SK-N-SH (cell line): ENCODE data around the gene LIPH. TPM values are rescaled to one million over a fixed set of nuclear protein-coding genes. Genes with fewer than 3 reads are reported as not detected.

Experiments used
- CTCF ChIA-PET: fragments of 300-600, 350-600 bp; formaldehyde crosslinking; extraction: SDS; loops from one replicate; lab custom pipeline; 2021; lab: Yijun Ruan, JAX
- POLR2A ChIA-PET: fragments of 350-600 bp; sonication (Branson Sonifier 250); formaldehyde crosslinking; extraction: SDS; loops from one replicate; lab custom pipeline; 2020; ENCODE audit warnings: antibody characterized with exemption, inconsistent platforms; lab: Yijun Ruan, JAX
- DNase-seq: peaks from one replicate; pipeline ENCODE4 v3.0.0; 2012
- H2AFZ ChIP-seq: fragments of 200-600 bp; sonication (generic); 2 replicates; pipeline ENCODE4 v1.8.1; 2016; ENCODE audit warnings: antibody characterized with exemption, mild to moderate bottlenecking, low read depth
- H3F3A ChIP-seq: fragments of 200-600 bp; sonication (generic); replicated peaks from 2 replicates; pipeline ENCODE3; 2016; ENCODE audit warnings: antibody characterized with exemption, mild to moderate bottlenecking; ENCODE audit not compliant: insufficient read depth
- H3K27ac ChIP-seq, 2 experiments: fragments of 200-500 bp in 1 of 2; fragments of 200-600 bp in 1 of 2; sonication (Bioruptor generic) in 1 of 2; sonication (generic), shearing (Covaris generic) in 1 of 2; 2 replicates each; pipeline versions ENCODE4 v1.5.1 to v1.6.1; 2014 to 2016; ENCODE audit warnings: low read depth in 2 of 2, inconsistent platforms in 1 of 2, low read length in 1 of 2, mild to moderate bottlenecking in 1 of 2, mixed read lengths in 1 of 2
- H3K27me3 ChIP-seq: fragments of 200-600 bp; sonication (generic), shearing (Covaris generic); 2 replicates; pipeline ENCODE4 v1.6.1; 2016; ENCODE audit warnings: mixed run types; ENCODE audit not compliant: insufficient read depth
- H3K36me3 ChIP-seq, 2 experiments: fragments of 200-500 bp in 1 of 2; fragments of 200-600 bp in 1 of 2; sonication (Bioruptor generic) in 1 of 2; sonication (generic) in 1 of 2; replicated peaks in 1 of 2; 2 replicates each; pipeline versions ENCODE3 to v1.5.1; 2014 to 2016; ENCODE audit warnings: low read length in 1 of 2, mild to moderate bottlenecking in 1 of 2; ENCODE audit not compliant: insufficient read depth in 2 of 2, control insufficient read depth in 1 of 2
- H3K4me1 ChIP-seq, 2 experiments: fragments of 200-500 bp in 1 of 2; fragments of 200-600 bp in 1 of 2; sonication (Bioruptor generic) in 1 of 2; sonication (generic), shearing (Covaris generic) in 1 of 2; 2 replicates each; pipeline versions ENCODE4 v1.5.1 to v1.6.1; 2014 to 2016; ENCODE audit warnings: low read depth in 1 of 2, low read length in 1 of 2, mixed run types in 1 of 2; ENCODE audit not compliant: insufficient read depth in 2 of 2, control insufficient read depth in 1 of 2
- H3K4me2 ChIP-seq: fragments of 200-600 bp; sonication (generic), shearing (Covaris generic); 2 replicates; pipeline ENCODE4 v1.6.1; 2017; ENCODE audit warnings: mixed run types
- H3K4me3 ChIP-seq, 2 experiments: fragments of 200-500 bp in 1 of 2; fragments of 200-600 bp in 1 of 2; sonication (Bioruptor generic) in 1 of 2; sonication (generic), shearing (Covaris generic) in 1 of 2; 2 replicates each; pipeline versions ENCODE4 v1.5.1 to v1.8.1; 2014 to 2016; ENCODE audit warnings: low read depth in 2 of 2, inconsistent platforms in 1 of 2, low read length in 1 of 2, mild to moderate bottlenecking in 1 of 2, mixed read lengths in 1 of 2, moderate library complexity in 1 of 2
- H3K79me2 ChIP-seq: fragments of 200-600 bp; sonication (generic); 2 replicates; pipeline ENCODE4 v1.8.1; 2017; ENCODE audit warnings: mild to moderate bottlenecking; ENCODE audit not compliant: insufficient read depth
- H3K9ac ChIP-seq: fragments of 200-600 bp; sonication (generic); 2 replicates; pipeline ENCODE4 v1.6.1; 2017; ENCODE audit warnings: mixed run types
- H3K9me2 ChIP-seq: fragments of 200-600 bp; sonication (generic); 2 replicates; pipeline ENCODE4 v1.6.1; 2017; ENCODE audit warnings: mixed run types
- H3K9me3 ChIP-seq: fragments of 200-600 bp; sonication (generic); 2 replicates; pipeline ENCODE4 v1.6.1; 2017; ENCODE audit warnings: mixed run types, mild to moderate bottlenecking, moderate library complexity
- H4K20me1 ChIP-seq: fragments of 200-600 bp; sonication (generic); 2 replicates; pipeline ENCODE4 v1.6.1; 2017; ENCODE audit warnings: mild to moderate bottlenecking, mixed run types; ENCODE audit not compliant: insufficient read depth
- EP300 ChIP-seq, 2 experiments: IDR thresholded peaks; 2 replicates each; pipeline versions ENCODE4 v1.4.0 to v1.6.1; 2012; ENCODE audit warnings: borderline replicate concordance in 1 of 2, low read depth in 1 of 2, low read length in 1 of 2
- EZH2phosphoT487 ChIP-seq: fragments of 200-600 bp; sonication (generic); IDR thresholded peaks from 2 replicates; pipeline ENCODE4 v1.6.1; 2017; ENCODE audit warnings: low read depth, mixed run types, mild to moderate bottlenecking, antibody characterized with exemption, moderate library complexity, borderline replicate concordance
- FOXJ3 ChIP-seq: sonication (generic); formaldehyde crosslinking; IDR thresholded peaks from 2 replicates; pipeline ENCODE4 v1.5.1; 2020; ENCODE audit warnings: mild to moderate bottlenecking, missing genetic modification reagents
- FOXM1 ChIP-seq: IDR thresholded peaks from 2 replicates; pipeline ENCODE4 v1.4.0; 2012; ENCODE audit warnings: low read depth, mild to moderate bottlenecking
- JUND ChIP-seq: IDR thresholded peaks from 2 replicates; pipeline ENCODE4 v1.4.0; 2012
- NRF1 ChIP-seq: IDR thresholded peaks from 2 replicates; pipeline ENCODE4 v1.6.1; 2012; ENCODE audit warnings: low read depth, mild to moderate bottlenecking, low read length
- PBX3 ChIP-seq: IDR thresholded peaks from 2 replicates; pipeline ENCODE4; 2012
- POLR2AphosphoS5 ChIP-seq: IDR thresholded peaks from 2 replicates; pipeline ENCODE4 v1.6.1; 2012; ENCODE audit warnings: low read depth, low read length
- RAD21 ChIP-seq: IDR thresholded peaks from 2 replicates; pipeline ENCODE4 v1.6.1; 2012; ENCODE audit warnings: mild to moderate bottlenecking, low read length
- RCOR1 ChIP-seq: fragments of 150-350 bp; IDR thresholded peaks from 2 replicates; pipeline ENCODE4 v1.6.1; 2017; ENCODE audit warnings: antibody characterized with exemption, low read length
- RXRA ChIP-seq: IDR thresholded peaks from 2 replicates; pipeline ENCODE4 v1.4.0; 2012; ENCODE audit warnings: low read depth, mild to moderate bottlenecking, borderline replicate concordance
- SIN3A ChIP-seq: IDR thresholded peaks from 2 replicates; pipeline ENCODE4 v1.6.1; 2012; ENCODE audit warnings: low read depth, mild to moderate bottlenecking, low read length, moderate library complexity, borderline replicate concordance
- SMC3 ChIP-seq: IDR thresholded peaks from 2 replicates; pipeline ENCODE4 v1.6.1; 2012; ENCODE audit warnings: low read depth, low read length, improper control_type of control experiment
- TEAD4 ChIP-seq: IDR thresholded peaks from 2 replicates; pipeline ENCODE4 v1.4.0; 2012; ENCODE audit warnings: mild to moderate bottlenecking, borderline replicate concordance; ENCODE audit not compliant: insufficient read depth
- WGBS: methylation state at CpG from one replicate; pipeline ENCODE4 v1.1.6; 2017; ENCODE audit warnings: low lambda C conversion rate; 5-methylcytosine and 5-hydroxymethylcytosine counted together
- polyA plus RNA-seq, 3 experiments: library from polyadenylated mRNA; depleted of rRNA; stranded (reverse); fragments of >200 nt; gene quantifications; 2 replicates each; pipeline ENCODE4 v1.2.3, GENCODE V29; 2012
- TF ChIP-seq, protein P1 (sequence below): fragments of 200-600 bp; sonication (generic); IDR thresholded peaks from 2 replicates; pipeline ENCODE4 v1.6.1; 2017; ENCODE audit warnings: antibody characterized with exemption, mild to moderate bottlenecking, moderate library complexity
- TF ChIP-seq, protein P2 (sequence below): IDR thresholded peaks from 2 replicates; pipeline ENCODE4 v1.4.0; 2012; ENCODE audit warnings: low read depth, borderline replicate concordance

The LIPH gene
- polyA plus RNA-seq, 1 of the 3 experiments (the other 2 are of a cell fraction): not detected

DNA sequence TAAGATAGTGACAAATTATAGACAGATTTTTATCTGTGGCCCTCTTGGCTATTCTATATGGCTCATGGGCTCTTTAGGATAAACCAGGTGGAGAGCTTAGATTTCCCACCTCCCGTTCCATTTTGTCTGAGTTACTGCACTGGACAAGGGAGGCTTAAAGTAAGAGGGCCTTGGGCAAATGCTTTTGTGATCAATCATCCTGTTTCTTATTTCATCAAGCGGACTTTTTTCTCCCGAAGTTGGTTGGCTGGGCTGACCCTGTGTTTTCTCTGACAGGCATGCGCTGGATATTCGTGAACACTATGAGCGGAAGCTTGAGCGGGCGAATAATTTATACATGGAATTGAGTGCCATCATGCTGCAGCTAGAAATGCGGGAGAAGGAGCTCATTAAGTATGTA lies 86.9 kb downstream of the LIPH start:
- H3K9me3 ChIP-seq: no peaks in the 10 kb centered on the region
- POLR2A ChIA-PET: no interaction called here
- H3F3A ChIP-seq: no peaks in the 10 kb centered on the region
- no peak overlapping the region for H3K4me3 ChIP-seq
- H3K9ac ChIP-seq: no peak overlapping the region
- TF ChIP-seq POLR2AphosphoS5 (no peak), FOXJ3 (CRISPR knock-in tag) (no peak)
- H3K27me3 ChIP-seq: no peaks in the 10 kb centered on the region
- 94% methylated on average over 9 of the region's 9 CpGs for WGBS
- no peaks in the 10 kb centered on the region for H4K20me1 ChIP-seq
- no peak overlapping the region for H2AFZ ChIP-seq
- CTCF ChIA-PET: no interaction called here
- H3K4me2 ChIP-seq: no peak overlapping the region
- H3K9me2 ChIP-seq: no peaks in the 10 kb centered on the region
- H3K36me3 ChIP-seq: peaks cover 0 to 15% of the 10 kb centered on the region in 2 experiments
- no peaks in the 10 kb centered on the region for H3K79me2 ChIP-seq
- no peak for DNase-seq
- H3K4me1 ChIP-seq: no peaks in the 10 kb centered on the region
- no peak overlapping the region for H3K27ac ChIP-seq

GRCh38 chr3:185460719-185461350 lies 91.6 kb downstream of the LIPH start:
- TF ChIP-seq EZH2phosphoT487 (no peak), SIN3A (no peak), PBX3 (no peak), NRF1 (no peak), RCOR1 (no peak), FOXM1 (no peak), TEAD4 (no peak), EP300 (IDR thresholded peaks at IDR 0.05; ENCODE audit: borderline replicate concordance in 1 of 2, low read depth in 1 of 2, low read length in 1 of 2) (no peak), RAD21 (peak; percentile 28; the same call in 1 of the 2 replicates), FOXJ3 (CRISPR knock-in tag) (no peak), RXRA (no peak), SMC3 (peak; percentile 27), JUND (no peak)
- TF ChIP-seq, protein P1, sequence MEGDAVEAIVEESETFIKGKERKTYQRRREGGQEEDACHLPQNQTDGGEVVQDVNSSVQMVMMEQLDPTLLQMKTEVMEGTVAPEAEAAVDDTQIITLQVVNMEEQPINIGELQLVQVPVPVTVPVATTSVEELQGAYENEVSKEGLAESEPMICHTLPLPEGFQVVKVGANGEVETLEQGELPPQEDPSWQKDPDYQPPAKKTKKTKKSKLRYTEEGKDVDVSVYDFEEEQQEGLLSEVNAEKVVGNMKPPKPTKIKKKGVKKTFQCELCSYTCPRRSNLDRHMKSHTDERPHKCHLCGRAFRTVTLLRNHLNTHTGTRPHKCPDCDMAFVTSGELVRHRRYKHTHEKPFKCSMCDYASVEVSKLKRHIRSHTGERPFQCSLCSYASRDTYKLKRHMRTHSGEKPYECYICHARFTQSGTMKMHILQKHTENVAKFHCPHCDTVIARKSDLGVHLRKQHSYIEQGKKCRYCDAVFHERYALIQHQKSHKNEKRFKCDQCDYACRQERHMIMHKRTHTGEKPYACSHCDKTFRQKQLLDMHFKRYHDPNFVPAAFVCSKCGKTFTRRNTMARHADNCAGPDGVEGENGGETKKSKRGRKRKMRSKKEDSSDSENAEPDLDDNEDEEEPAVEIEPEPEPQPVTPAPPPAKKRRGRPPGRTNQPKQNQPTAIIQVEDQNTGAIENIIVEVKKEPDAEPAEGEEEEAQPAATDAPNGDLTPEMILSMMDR: peak; percentile 59
- TF ChIP-seq, protein P2, sequence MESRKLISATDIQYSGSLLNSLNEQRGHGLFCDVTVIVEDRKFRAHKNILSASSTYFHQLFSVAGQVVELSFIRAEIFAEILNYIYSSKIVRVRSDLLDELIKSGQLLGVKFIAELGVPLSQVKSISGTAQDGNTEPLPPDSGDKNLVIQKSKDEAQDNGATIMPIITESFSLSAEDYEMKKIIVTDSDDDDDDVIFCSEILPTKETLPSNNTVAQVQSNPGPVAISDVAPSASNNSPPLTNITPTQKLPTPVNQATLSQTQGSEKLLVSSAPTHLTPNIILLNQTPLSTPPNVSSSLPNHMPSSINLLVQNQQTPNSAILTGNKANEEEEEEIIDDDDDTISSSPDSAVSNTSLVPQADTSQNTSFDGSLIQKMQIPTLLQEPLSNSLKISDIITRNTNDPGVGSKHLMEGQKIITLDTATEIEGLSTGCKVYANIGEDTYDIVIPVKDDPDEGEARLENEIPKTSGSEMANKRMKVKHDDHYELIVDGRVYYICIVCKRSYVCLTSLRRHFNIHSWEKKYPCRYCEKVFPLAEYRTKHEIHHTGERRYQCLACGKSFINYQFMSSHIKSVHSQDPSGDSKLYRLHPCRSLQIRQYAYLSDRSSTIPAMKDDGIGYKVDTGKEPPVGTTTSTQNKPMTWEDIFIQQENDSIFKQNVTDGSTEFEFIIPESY: no peak
- H3K27me3 ChIP-seq: no peaks in the 10 kb centered on the region
- no peaks in the 10 kb centered on the region for H3K9me3 ChIP-seq
- H3K4me2 ChIP-seq: no peak overlapping the region
- H4K20me1 ChIP-seq: no peaks in the 10 kb centered on the region
- ChIA-PET POLR2A (no interaction called here), CTCF (interaction anchor here (0.6 to 2.2 kb wide), 12 partner anchors 8 to 149 kb away, joined by 3 to 7 read pairs (median 3); no protein-coding TSS in a partner anchor)
- H3K36me3 ChIP-seq: no peaks in the 10 kb centered on the region
- H3K9ac ChIP-seq: no peak overlapping the region
- DNase-seq: peak; percentile 23
- WGBS: 70% methylated on average over 6 of the region's 6 CpGs
- no peaks in the 10 kb centered on the region for H3K4me1 ChIP-seq
- H3K27ac ChIP-seq: no peak overlapping the region
- no peaks in the 10 kb centered on the region for H3K9me2 ChIP-seq
- H2AFZ ChIP-seq: no peak overlapping the region
- H3K79me2 ChIP-seq: no peaks in the 10 kb centered on the region
- no peaks in the 10 kb centered on the region for H3F3A ChIP-seq
- no peak overlapping the region for H3K4me3 ChIP-seq
